B cell (primary cell): ENCODE measurements around the gene KCNQ1OT1. TPM values are rescaled to one million over a fixed set of nuclear protein-coding genes. Genes with fewer than 3 reads are reported as not detected.

Experiments
- ATAC-seq: fragments of 200-7000 bp; cut with Tn5 transposase; one replicate; pipeline ENCODE4 v1.10.0; 2021; ENCODE audit warnings: low read depth, mild to moderate bottlenecking, moderate number of reproducible peaks, moderate library complexity
- CTCF ChIA-PET: fragments of 350-600 bp; sonication (Branson Sonifier 250); formaldehyde crosslinking; loops from one replicate; lab custom pipeline; 2021; ENCODE audit warnings: antibody characterized with exemption, inconsistent platforms; lab: Charles Lee
- POLR2A ChIA-PET: fragments of 350-600 bp; sonication (Branson Sonifier 250); formaldehyde crosslinking; loops from one replicate; lab custom pipeline; 2021; ENCODE audit warnings: antibody characterized with exemption; lab: Charles Lee
- DNase-seq: peaks from one replicate; pipeline ENCODE4 v3.0.0; 2013
- H2AFZ ChIP-seq: 2 replicates; pipeline ENCODE4 v1.6.1; 2012; ENCODE audit warnings: mild to moderate bottlenecking, low read depth, low read length; ENCODE audit not compliant: insufficient read depth, poor library complexity, severe bottlenecking
- H3K27ac ChIP-seq, 2 donors: 1 replicate in 1 of 2; 2 replicates in 1 of 2; pipeline ENCODE4 v1.5.1; 2012 to 2013; ENCODE audit warnings: low read length in 2 of 2, mild to moderate bottlenecking in 2 of 2, moderate library complexity in 1 of 2
- H3K27me3 ChIP-seq, 4 experiments: fragments of 200-600 bp in 1 of 4; sonication (generic) in 1 of 4; replicated peaks in 1 of 4; 1 replicate in 2 of 4; 2 replicates in 2 of 4; pipeline versions ENCODE4 v1.6.1 to v1.7.0; 2013 to 2016; ENCODE audit warnings: low read length in 3 of 4, mild to moderate bottlenecking in 2 of 4, mixed read lengths in 1 of 4, moderate library complexity in 1 of 4; ENCODE audit not compliant: insufficient read depth in 4 of 4, control insufficient read depth in 3 of 4; ENCODE audit errors: control extremely low read depth in 1 of 4
- H3K36me3 ChIP-seq, 2 experiments: replicated peaks in 1 of 2; 1 replicate in 1 of 2; 2 replicates in 1 of 2; pipeline versions ENCODE4 v1.6.1 to v1.7.1; 2013; ENCODE audit warnings: low read length in 1 of 2; ENCODE audit not compliant: insufficient read depth in 2 of 2, control insufficient read depth in 1 of 2; ENCODE audit errors: control extremely low read depth in 1 of 2, extremely low read depth in 1 of 2
- H3K4me1 ChIP-seq, 2 donors: fragments of 200-600 bp in 1 of 2; sonication (generic) in 1 of 2; 1 replicate in 1 of 2; 2 replicates in 1 of 2; pipeline versions ENCODE4 v1.5.1 to v1.6.1; 2013 to 2017; ENCODE audit warnings: low read length in 2 of 2; ENCODE audit not compliant: control insufficient read depth in 2 of 2, insufficient read depth in 2 of 2
- H3K4me2 ChIP-seq: replicated peaks from 2 replicates; pipeline ENCODE3; 2012; ENCODE audit warnings: mild to moderate bottlenecking, low read depth, low read length; ENCODE audit not compliant: poor library complexity, severe bottlenecking
- H3K4me3 ChIP-seq, 5 experiments: fragments of 200-600 bp in 1 of 5; sonication (generic) in 1 of 5; 1 replicate in 3 of 5; 2 replicates in 2 of 5; pipeline versions ENCODE4 v1.5.1 to v1.7.0; 2011 to 2016; ENCODE audit warnings: low read length in 4 of 5, mild to moderate bottlenecking in 4 of 5, low read depth in 2 of 5, control low read depth in 1 of 5, moderate library complexity in 1 of 5; ENCODE audit not compliant: insufficient read depth in 1 of 5; ENCODE audit errors: control extremely low read depth in 1 of 5, extremely low read depth in 1 of 5
- H3K79me2 ChIP-seq: fragments of 200-600 bp; sonication (generic); one replicate; pipeline ENCODE4 v1.6.0; 2016; ENCODE audit warnings: low read length; ENCODE audit not compliant: control insufficient read depth, insufficient read depth
- H3K9ac ChIP-seq: fragments of 200-600 bp; sonication (generic); 2 replicates; pipeline ENCODE4 v1.6.1; 2017; ENCODE audit warnings: mild to moderate bottlenecking, low read length, moderate library complexity
- H3K9me3 ChIP-seq, 3 donors: one replicate each; pipeline versions ENCODE4 v1.6.1 to v1.7.1; 2013; ENCODE audit warnings: low read length in 2 of 3; ENCODE audit not compliant: control insufficient read depth in 2 of 3, insufficient read depth in 1 of 3; ENCODE audit errors: control extremely low read depth in 1 of 3
- H4K20me1 ChIP-seq: 2 replicates; pipeline ENCODE4 v1.6.0; 2012; ENCODE audit warnings: mild to moderate bottlenecking, low read length; ENCODE audit not compliant: insufficient read depth, control insufficient read depth, poor library complexity, severe bottlenecking
- H3K27ac Mint-ChIP-seq: one replicate; pipeline ENCODE4 v1.8.0; 2021; ENCODE audit warnings: mixed read lengths
- H3K27me3 Mint-ChIP-seq: one replicate; pipeline ENCODE4 v1.8.0; 2021; ENCODE audit warnings: mixed read lengths
- H3K4me1 Mint-ChIP-seq: one replicate; pipeline ENCODE4 v1.8.0; 2021; ENCODE audit warnings: mixed read lengths
- H3K4me3 Mint-ChIP-seq: one replicate; pipeline ENCODE4 v1.8.0; 2021; ENCODE audit warnings: mixed read lengths
- H3K9me3 Mint-ChIP-seq: one replicate; pipeline ENCODE4 v1.8.0; 2022; ENCODE audit warnings: mixed read lengths; ENCODE audit not compliant: insufficient read depth
- EZH2 ChIP-seq: IDR thresholded peaks from 2 replicates; pipeline ENCODE4 v1.6.1; 2012; ENCODE audit warnings: borderline replicate concordance, low read depth, mild to moderate bottlenecking, moderate library complexity, low read length; ENCODE audit not compliant: insufficient read depth, poor library complexity, severe bottlenecking
- WGBS: methylation state at CpG from one replicate; pipeline ENCODE4 v1.1.5; 2013; ENCODE audit warnings: missing lambda C conversion rate; ENCODE audit not compliant: insufficient coverage; 5-methylcytosine and 5-hydroxymethylcytosine counted together
- intact Hi-C: fragments of 100-400 bp; cut with micrococcal nuclease; formaldehyde crosslinking; loops from one replicate; pipeline ENCODE4 v1.10.0; 2022
- polyA plus RNA-seq: library from polyadenylated mRNA; depleted of rRNA; stranded (reverse); fragments of >200 nt; gene quantifications from 2 replicates; pipeline ENCODE4 v1.2.3, GENCODE V29; 2012
- total RNA-seq, 2 donors: library from RNA; stranded (reverse); fragments of 120-200 nt in 1 of 2; gene quantifications; 1 replicate in 1 of 2; 2 replicates in 1 of 2; pipeline versions ENCODE4 v1.2.3 to v1.2.4, GENCODE V29; 2013 to 2022
- TF ChIP-seq, protein P1 (sequence below): fragments of 200-600 bp; IDR thresholded peaks from one replicate; pipeline ENCODE4 v1.8.0; 2022; ENCODE audit warnings: antibody characterized with exemption, mild to moderate bottlenecking

Gene KCNQ1OT1
- total and polyA plus RNA-seq, 2 donors (not counting 1 experiment from before 2014, with no cell fraction given), result 0.03 to 0.89 TPM

DNA sequence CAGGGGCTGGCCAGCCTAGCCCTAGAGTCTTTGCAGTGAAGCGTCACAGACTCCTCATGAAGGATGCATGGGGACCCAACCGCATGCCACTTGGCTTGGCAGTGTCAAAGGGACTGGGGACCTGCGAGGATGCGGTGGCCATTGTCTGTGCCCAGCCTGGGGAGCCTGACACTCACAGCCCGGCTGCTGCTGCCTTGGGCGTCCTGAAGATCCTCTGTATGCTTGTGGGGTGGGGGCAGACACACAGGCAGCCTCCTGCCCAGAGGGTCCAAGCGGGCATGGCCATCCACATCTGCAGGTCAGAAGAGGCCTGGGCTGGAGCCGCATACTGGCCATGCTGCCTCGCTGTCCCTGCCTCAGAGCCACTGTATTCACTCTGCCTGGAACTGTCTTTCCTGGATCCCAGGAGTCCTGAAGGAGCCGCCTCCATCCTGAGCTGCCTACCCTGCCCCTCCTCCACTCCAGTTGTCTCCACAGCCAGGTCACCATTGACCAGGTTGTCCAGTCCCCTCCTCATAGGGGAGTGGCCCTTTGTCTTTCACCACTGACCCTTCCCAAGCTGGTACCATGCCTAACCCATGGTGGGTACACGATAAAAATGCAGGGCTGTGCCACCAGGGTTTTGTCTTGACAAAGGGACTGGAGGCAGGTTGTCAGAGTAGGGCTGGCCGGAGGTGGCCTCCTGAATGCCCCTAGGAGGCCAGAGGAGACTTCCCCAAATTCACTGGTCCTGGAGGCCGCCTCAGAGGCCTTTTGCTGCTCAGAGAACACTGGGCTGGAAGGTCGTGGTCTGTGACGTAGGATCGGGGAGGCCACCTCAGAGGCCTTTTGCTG is 107.0 kb downstream of the KCNQ1OT1 start:
- Mint-ChIP-seq H3K27me3 (no peaks in the 10 kb centered on the region), H3K4me1 (no peaks in the 10 kb centered on the region), H3K9me3 (peaks cover 5% of the 10 kb centered on the region), H3K4me3 (no peak overlapping the region), H3K27ac (no peak overlapping the region)
- no peak overlapping the region for H2AFZ ChIP-seq
- no peak for ATAC-seq
- H3K27me3 ChIP-seq, result no peaks in the 10 kb centered on the region
- H3K36me3 ChIP-seq, result peaks cover 0 to 19% of the 10 kb centered on the region in 2 experiments
- 94% methylated on average over 15 of the region's 16 CpGs for WGBS
- no peak overlapping the region for H3K9ac ChIP-seq
- intact Hi-C loops, result no loop called here
- no peak for TF ChIP-seq EZH2
- TF ChIP-seq, protein P1, sequence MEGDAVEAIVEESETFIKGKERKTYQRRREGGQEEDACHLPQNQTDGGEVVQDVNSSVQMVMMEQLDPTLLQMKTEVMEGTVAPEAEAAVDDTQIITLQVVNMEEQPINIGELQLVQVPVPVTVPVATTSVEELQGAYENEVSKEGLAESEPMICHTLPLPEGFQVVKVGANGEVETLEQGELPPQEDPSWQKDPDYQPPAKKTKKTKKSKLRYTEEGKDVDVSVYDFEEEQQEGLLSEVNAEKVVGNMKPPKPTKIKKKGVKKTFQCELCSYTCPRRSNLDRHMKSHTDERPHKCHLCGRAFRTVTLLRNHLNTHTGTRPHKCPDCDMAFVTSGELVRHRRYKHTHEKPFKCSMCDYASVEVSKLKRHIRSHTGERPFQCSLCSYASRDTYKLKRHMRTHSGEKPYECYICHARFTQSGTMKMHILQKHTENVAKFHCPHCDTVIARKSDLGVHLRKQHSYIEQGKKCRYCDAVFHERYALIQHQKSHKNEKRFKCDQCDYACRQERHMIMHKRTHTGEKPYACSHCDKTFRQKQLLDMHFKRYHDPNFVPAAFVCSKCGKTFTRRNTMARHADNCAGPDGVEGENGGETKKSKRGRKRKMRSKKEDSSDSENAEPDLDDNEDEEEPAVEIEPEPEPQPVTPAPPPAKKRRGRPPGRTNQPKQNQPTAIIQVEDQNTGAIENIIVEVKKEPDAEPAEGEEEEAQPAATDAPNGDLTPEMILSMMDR, result no peak
- POLR2A ChIA-PET, result no interaction called here
- H3K4me2 ChIP-seq, result no peak overlapping the region
- no peaks in the 10 kb centered on the region for H3K4me1 ChIP-seq
- DNase-seq, result no peak
- no peaks in the 10 kb centered on the region for H4K20me1 ChIP-seq
- no peak overlapping the region for H3K27ac ChIP-seq
- CTCF ChIA-PET, result no interaction called here
- no peaks in the 10 kb centered on the region for H3K79me2 ChIP-seq
- peaks cover 0 to 3% (median 0%) of the 10 kb centered on the region in 3 donors for H3K9me3 ChIP-seq
- H3K4me3 ChIP-seq, result no peak overlapping the region

GRCh38 chr11:2591805-2592204 is 108.0 kb downstream of the KCNQ1OT1 start:
- intact Hi-C loops, result no loop called here
- H4K20me1 ChIP-seq, result no peaks in the 10 kb centered on the region
- H3K27ac Mint-ChIP-seq, result no peak overlapping the region

More at GRCh38 chr11:2591805-2592204, 108.0 kb downstream of the KCNQ1OT1 start:
- no peak for ATAC-seq
- 84% methylated on average over 10 of the region's 10 CpGs for WGBS
- H3K9ac ChIP-seq, result no peak overlapping the region
- no peak overlapping the region for H2AFZ ChIP-seq
- TF ChIP-seq EZH2, result no peak
- TF ChIP-seq, protein P1, result no peak
- H3K9me3 ChIP-seq, result no peaks in the 10 kb centered on the region
- Mint-ChIP-seq H3K4me1 (no peaks in the 10 kb centered on the region), H3K27me3 (no peaks in the 10 kb centered on the region), H3K4me3 (no peak overlapping the region), H3K9me3 (peaks cover 3% of the 10 kb centered on the region)
- peaks cover 0 to 19% of the 10 kb centered on the region in 2 experiments for H3K36me3 ChIP-seq
- no peaks in the 10 kb centered on the region for H3K4me1 ChIP-seq
- no peak overlapping the region for H3K4me3 ChIP-seq
- CTCF ChIA-PET, result no interaction called here
- H3K27ac ChIP-seq, result no peak overlapping the region
- POLR2A ChIA-PET, result no interaction called here
- no peak overlapping the region for H3K4me2 ChIP-seq
- DNase-seq, result no peak
- no peaks in the 10 kb centered on the region for H3K27me3 ChIP-seq
- H3K79me2 ChIP-seq, result no peaks in the 10 kb centered on the region
